Measurements from ENCODE around the gene SYNM.
A peak's percentile ranks its signal among the peaks of the same experiment; 100 is the strongest.
"Not testable (repeated sequence)": the region's sequence is repeated elsewhere in the genome, so short reads cannot be mapped to it uniquely, and the experiment has no call there.

Gene SYNM, protein sequence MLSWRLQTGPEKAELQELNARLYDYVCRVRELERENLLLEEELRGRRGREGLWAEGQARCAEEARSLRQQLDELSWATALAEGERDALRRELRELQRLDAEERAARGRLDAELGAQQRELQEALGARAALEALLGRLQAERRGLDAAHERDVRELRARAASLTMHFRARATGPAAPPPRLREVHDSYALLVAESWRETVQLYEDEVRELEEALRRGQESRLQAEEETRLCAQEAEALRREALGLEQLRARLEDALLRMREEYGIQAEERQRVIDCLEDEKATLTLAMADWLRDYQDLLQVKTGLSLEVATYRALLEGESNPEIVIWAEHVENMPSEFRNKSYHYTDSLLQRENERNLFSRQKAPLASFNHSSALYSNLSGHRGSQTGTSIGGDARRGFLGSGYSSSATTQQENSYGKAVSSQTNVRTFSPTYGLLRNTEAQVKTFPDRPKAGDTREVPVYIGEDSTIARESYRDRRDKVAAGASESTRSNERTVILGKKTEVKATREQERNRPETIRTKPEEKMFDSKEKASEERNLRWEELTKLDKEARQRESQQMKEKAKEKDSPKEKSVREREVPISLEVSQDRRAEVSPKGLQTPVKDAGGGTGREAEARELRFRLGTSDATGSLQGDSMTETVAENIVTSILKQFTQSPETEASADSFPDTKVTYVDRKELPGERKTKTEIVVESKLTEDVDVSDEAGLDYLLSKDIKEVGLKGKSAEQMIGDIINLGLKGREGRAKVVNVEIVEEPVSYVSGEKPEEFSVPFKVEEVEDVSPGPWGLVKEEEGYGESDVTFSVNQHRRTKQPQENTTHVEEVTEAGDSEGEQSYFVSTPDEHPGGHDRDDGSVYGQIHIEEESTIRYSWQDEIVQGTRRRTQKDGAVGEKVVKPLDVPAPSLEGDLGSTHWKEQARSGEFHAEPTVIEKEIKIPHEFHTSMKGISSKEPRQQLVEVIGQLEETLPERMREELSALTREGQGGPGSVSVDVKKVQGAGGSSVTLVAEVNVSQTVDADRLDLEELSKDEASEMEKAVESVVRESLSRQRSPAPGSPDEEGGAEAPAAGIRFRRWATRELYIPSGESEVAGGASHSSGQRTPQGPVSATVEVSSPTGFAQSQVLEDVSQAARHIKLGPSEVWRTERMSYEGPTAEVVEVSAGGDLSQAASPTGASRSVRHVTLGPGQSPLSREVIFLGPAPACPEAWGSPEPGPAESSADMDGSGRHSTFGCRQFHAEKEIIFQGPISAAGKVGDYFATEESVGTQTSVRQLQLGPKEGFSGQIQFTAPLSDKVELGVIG (N-terminal part only)

GRCh38 chr15:99104788-99105513 lies at the start of gene SYNM:
SYNM (plus strand) TSS chr15:99105080; CDS start chr15:99105200, 120 bp downstream.
- DNase-seq (ENCODE audit: low spot score), result peak; percentile 88

DNA sequence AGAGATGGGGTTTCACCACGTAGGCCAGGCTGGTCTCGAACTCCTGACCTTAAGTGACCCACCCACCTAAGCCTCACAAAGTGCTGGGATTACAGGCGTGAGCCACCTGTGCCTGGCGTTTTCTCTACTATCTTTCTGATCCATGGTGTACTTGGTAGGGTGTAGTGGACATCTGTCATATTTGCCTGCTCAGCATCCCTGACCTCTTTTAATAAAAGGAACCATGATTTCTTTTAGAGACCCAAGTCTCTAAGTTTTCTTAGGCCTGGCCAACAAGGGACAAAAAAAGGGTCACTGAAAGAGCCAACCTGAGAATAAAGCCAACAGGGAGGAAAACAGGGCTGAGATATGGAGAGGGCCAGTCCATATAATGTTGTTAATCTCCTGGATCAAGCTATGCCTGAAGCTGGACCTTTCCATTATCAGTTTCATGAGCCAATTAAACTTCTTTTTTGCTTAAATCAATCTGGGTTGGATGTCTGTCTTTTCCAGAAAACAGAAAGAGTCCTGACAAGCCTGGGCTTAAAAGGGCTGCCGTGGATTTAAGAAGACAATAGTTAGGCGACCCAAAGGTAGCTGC lies 49.2 kb upstream of the SYNM start:
- no peak for DNase-seq (ENCODE audit: low spot score)

- no peak for DNase-seq (ENCODE audit: low spot score)
Measured at GRCh38 chr15:99057020-99057419, 47.9 kb upstream of the SYNM start.

- no peak for DNase-seq (ENCODE audit: low spot score)
Measured at GRCh38 chr15:99057697-99058420, 47.0 kb upstream of the SYNM start.

DNA sequence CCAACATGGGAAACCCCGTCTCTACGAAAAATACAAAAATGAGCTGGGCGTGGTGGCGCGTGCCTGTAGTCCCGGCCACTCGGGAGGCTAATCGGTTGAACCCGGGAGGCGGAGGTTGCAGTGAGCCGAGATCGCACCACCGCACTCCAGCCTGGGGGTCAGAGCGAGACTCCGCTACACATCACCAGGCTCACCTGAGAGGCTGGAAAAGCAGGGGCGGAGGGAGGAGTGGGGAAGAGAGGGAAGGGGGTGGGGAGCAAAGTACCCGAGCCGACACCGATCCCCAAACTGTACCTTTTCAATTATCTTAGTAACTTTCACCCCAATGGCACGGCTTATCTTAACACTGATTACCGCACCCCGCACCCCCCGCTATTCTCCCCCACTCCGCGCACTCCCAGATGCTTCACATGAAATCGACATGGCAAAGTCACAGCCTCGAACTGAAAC lies 46.4 kb upstream of the SYNM start:
- no peak for DNase-seq (ENCODE audit: low spot score)

DNA sequence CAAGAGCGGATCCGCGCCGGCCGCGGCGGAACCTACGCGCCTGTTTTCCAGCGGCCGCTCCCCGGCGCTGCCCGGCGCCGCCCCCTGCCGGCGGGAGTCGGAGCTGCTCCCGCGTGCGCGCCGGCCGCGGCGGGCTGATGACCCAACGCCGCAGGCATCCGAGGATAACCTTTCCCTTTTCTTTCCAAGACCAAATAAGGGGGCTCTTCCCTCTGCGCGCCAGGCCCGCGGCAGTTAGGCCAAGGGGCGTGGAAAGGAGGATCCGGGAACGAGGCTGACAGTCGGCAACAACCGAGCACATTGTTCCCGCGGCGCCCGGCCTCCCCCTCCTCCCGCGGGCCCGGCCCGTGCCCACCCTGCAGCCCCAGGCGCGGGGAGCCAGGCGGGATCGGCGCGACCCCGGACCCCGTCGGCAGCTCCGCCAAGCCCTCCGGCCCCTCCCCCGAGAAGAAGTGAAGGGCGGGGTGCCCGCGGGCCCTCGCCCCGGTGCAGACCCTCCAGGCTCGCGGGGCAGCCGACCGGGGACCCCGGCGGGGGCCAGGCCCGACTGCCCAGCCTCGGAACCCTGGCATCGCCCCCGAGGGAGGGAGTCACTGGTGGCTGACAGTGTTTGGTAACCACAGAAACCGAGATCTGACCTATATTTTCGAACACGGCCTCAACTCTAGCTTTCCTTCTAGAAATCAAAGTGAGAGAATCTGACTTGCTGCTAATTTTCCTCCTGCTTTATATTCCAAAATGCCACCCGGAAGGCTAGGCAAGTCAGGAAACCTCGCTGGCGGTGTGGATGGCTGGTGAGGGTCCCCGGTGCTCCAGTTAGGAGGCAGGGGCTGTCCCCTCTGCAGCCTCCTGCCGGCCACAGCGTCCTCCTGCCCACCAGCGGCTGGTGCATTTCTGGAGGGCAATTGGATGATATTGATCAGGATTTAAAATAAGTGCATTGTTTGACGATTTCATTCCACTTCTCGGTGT lies 45.6 kb upstream of the SYNM start:
- DNase-seq (ENCODE audit: low spot score), result peak; percentile 76

DNA sequence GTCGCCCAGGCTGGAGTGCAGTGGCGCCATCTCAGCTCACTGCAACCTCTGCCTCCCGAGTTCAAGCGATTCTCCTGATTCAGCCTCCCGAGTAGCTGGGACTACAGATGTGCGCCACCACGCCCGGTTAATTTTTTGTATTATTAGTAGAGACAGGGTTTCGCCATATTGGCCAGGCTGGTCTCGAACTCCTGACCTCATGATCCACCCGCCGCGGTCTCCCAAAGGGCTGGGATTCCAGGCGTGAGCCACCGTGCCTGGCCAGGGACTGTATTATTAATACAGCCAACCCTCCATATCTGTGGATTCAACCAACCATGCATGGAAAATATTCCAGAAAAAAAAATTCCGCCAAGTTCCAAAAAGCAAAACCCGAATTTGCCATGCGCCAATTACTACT lies 44.7 kb upstream of the SYNM start:
- not testable (repeated sequence) for DNase-seq (ENCODE audit: low spot score)

DNA sequence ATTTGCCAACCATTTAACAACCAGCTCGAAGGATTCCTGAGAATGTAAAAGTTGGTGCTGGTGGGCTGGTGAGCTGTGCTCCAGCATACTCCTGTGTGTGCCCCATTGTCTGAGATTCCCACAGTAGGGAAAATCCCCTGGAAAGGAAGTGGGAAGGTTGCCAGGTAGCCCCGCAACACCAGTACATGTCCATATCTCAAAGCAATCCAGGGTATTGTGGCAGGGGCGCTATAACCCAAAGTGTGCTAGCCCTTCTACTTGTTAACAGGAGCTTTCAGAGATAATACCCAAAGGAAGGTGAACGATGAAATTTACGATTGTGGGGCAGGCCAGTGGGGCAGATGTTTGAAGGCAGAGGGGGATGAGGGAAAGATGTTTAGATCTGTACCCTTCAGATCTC lies 42.7 kb upstream of the SYNM start:
- DNase-seq (ENCODE audit: low spot score), result no peak

DNA sequence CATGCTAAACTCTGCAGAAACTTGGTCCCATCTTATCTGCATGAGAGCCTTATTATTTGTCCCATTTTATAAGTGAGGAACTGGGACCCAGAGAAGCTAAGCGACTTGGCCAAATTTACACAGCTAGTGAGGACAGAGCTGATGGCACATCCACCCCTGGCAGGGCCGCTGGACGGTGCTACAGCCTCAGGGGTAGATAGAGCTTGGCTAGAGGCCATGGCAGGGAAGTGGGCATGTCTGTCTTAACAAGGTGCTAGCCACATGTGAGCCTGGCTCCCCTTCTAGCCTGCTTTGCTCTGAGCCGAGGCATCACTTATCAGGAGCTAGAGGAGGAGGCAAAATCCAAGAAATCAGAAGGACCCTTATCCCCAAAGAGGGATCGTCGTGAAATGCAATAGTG lies 36.7 kb upstream of the SYNM start:
- DNase-seq (ENCODE audit: low spot score), result no peak

DNA sequence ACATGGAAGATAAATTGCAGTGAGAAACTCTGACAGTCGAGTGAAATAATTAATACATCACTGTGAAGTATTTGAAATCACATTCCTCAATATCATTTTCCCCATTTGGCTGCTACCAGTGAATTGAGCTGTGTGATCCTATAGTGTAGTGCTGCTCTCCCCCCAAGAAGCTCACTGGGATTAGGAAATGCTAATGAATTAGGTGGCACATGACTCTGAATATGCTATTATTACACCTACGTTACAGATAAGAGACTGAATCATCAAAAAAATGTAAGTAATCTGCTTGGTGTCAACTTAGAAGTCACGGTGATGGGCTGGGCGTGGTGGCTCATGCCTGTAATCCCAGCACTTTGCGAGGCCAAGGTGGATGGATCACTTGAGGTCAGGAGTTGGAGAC lies 34.7 kb upstream of the SYNM start:
- DNase-seq (ENCODE audit: low spot score), result no peak

DNA sequence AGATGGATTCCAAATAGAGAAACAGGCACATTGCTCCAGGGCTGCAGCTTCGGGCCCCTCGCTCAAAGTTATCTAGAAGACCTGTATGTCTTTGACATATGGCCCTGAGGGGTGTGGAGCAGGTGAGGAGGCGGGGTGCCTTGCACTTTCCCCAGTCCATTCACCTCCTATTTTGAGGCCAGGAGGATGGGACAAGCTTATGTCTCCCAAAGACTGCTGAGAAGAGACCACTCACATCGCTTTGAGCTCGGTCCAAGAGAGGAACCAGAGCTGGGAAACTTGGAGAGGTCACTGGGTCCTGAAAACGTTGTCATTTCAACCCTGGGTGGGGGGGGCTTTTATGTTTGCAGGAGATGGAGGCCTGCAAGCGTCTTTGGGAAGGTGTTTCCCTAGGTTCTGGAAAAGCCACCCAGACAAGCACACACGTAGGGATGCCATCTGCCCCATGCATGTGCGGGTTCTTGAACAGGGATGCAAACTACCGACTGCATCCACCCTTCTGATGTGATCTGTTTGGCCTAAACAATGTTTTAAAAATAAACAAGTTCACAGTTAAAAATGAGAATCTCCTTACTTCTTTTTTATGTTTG lies 33.7 kb upstream of the SYNM start:
- no peak for DNase-seq (ENCODE audit: low spot score)

- no peak for DNase-seq (ENCODE audit: low spot score)
Measured at GRCh38 chr15:99073008-99073717, 31.7 kb upstream of the SYNM start.

DNA sequence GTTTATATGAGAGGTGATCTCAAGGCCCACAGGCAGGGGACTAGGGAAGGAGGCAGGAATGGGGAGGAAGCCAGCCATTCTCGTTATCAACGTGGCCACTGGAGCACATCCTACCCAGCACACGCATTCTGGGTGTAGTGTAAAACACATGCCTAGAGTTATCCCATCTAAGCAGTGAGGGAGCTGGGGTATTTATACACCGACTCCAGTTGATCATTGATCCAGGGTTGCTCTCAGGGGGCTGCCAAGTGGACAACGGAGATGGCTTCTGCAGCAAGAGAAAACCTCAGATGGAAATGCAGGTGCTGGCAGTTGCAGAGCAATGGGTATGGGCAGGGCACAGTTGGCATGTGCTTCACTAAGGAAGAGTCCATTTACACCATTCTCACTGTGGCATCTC lies 30.4 kb upstream of the SYNM start:
- DNase-seq (ENCODE audit: low spot score), result no peak

DNA sequence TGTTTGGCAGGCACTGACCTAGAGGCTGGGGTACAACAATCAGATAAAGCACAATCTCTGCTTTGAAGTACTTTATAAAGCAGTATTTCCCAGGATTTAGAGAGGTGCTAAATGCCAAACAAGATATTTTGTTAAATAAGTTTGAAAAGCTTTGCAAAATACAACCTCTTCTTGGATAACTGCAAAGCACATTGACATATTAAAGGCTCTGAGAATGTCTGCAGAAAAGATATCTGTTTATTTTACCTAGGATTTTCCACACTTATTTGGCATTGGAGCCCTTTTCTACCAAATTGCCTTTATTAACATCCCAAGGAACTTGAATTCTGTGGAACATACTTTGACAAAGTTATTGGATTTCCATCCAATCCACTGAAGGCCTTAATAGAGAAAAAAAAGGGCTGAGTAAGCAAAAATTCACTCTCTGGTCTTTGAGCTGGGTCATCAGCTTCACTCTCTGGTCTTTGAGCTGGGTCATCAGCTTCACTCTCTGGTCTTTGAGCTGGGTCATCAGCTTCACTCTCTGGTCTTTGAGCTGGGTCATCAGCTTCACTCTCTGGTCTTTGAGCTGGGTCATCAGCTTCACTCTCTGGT lies 29.7 kb upstream of the SYNM start:
- not testable (repeated sequence) for DNase-seq (ENCODE audit: low spot score)

DNA sequence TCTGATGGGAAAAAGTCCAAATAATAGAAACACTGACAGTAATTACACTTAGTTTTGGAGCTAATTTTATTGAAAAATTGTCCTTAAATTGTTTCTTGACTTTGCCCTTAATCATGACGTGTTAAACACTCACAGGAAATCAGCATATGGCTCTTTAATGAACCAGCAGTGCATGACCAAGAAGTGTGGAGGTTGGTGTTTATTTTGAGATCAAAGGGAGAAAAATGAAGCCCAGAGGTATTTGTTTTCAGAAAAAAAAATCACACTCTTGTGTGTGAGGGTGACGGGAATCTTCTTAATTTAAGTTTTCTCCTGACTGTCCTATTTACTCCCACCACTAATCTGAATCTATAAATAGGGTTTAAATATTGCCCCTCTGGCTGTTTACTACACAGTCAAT lies 28.8 kb upstream of the SYNM start:
- DNase-seq (ENCODE audit: low spot score), result no peak

DNA sequence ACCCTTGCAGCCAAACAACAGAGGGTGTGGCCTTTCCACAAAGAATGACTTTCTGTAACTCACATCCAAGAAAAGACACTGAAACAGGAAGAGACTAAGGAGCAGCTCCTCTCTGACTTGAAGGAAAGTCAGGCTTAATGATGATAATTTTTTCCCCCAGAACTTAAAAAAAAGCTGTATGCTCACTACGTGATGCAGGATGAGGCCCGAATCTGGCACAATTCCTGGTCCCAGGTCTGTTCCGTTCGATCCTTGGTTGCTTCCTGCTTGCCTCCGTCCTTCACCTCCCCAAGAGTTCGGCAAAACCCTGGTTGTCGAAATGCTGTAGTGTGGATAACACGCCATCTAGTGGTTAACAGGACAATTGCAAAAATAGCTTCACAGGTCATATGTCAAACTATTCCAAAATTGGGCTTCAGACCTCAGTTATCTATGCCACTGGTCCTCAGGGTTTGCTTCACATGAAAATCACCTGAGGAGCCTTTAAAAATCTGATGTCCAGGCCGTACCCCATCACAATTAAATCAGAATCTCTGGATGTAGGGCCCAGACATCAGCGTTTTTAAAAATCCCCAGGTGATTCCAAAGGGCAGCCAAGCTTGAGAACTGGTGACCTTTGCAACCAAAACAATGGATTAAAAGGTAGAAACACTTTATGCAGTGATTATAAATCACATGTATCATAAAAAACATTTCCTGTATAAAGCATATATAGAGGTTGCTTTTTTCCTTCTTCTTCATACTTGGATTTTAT lies 28.1 kb upstream of the SYNM start:
- peak; percentile 81 for DNase-seq (ENCODE audit: low spot score)

DNA sequence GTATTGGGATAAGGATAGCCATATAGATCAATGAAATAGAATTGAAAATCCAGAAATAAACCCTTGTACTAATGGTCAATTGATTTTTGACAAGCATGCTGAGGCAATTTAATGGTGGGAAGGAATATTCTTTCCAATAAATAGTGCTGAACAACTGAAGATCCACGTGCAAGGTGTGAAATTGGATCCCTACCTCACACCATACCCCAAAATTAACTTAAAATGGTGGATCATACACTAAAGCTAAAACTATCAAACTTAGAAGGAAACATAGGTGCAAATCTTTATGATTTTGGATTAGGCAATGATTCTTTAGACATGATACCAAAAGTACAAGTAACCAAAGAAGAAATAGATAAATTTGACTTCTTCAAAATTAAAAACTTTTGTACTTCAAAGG lies 22.1 kb upstream of the SYNM start:
- DNase-seq (ENCODE audit: low spot score), result no peak

Data from COLO829 (cell line).